Stimulated activated CD4-positive, alpha-beta T cell treated with anti-CD3 and anti-CD28 coated beads, Interleukin-15, amount 100 ng/mL, for 1 hour (primary cell): Measurements from ENCODE around the gene ASIC3.
A peak's percentile ranks its signal among the peaks of the same experiment; 100 is the strongest.
"Not testable (repeated sequence)": the region's sequence is repeated elsewhere in the genome, so short reads cannot be mapped to it uniquely, and the experiment has no call there.

Experiments
- DNase-seq, 2 donors: peaks; one replicate each; pipeline ENCODE4 v3.0.0-alpha.2; 2020; ENCODE audit warnings: low read depth in 1 of 2, low spot score in 1 of 2

Gene ASIC3

GRCh38 chr7:151013733-151014497 lies 34.4 kb upstream of the ASIC3 start:
- peak; percentile 62 to 74 for DNase-seq

DNA sequence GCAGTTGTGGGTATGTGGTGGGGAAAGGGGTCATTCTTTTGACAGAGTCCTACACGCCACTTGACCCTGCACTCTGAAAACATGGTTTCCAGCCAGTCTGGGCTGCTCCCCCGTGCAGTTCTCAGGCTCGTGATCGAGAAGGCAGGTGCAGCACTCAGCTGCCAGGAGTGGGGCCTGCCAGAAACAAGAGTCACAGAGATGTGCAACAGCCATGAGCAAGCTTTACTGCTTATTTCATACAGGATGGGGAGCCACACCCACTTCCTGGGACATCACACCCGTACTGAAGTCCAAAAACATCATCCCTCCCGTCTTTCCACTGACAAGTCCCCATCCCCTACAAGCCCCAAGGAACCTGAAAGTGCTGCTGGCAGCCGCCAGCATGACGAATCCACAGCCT lies 33.4 kb upstream of the ASIC3 start:
- DNase-seq: no peak

- no peak for DNase-seq
Measured at GRCh38 chr7:151015967-151016366, 32.4 kb upstream of the ASIC3 start.

DNA sequence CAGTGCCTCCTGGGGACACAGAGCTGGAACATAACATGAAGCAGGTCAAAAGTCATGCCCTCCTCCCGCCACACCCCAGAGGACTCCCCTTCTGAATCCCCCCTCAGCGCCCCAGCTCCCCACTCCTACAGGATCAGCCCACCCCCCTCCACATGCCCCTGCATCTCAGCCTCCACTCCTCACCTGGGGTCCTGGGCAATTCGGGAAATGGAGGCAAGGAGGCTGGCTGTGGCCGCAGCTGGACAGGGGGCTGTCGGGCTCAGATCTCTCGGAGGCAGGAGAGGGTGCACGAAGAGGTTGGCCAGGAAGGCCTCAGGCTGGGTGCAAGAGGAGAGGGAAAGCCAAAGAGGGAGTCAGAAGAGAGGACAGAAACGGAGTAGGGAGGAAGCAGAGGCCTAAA lies 31.8 kb upstream of the ASIC3 start:
- DNase-seq: no peak

DNA sequence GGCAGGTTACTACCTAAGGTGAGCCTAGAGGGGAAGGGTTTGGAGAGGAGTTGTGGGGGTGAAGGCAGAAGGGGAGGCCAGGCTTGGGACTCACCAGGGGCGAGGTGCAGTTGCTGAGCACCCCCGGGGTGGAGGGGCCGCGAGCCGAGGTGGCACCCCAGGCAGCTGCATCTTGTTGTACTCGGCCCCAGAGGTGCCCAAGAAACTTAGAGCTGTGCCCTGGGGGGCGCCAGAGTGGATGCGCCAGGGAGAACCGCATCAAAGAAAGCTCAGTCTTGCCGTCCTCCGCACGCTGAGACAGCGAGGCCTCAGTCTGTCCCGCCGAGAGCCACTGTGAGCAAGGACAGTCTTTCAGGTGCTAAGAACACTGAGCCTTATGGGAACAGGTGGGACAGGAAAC lies 31.4 kb upstream of the ASIC3 start:
- no peak for DNase-seq

GRCh38 chr7:151017370-151017952 lies 30.9 kb upstream of the ASIC3 start:
- no peak for DNase-seq

DNA sequence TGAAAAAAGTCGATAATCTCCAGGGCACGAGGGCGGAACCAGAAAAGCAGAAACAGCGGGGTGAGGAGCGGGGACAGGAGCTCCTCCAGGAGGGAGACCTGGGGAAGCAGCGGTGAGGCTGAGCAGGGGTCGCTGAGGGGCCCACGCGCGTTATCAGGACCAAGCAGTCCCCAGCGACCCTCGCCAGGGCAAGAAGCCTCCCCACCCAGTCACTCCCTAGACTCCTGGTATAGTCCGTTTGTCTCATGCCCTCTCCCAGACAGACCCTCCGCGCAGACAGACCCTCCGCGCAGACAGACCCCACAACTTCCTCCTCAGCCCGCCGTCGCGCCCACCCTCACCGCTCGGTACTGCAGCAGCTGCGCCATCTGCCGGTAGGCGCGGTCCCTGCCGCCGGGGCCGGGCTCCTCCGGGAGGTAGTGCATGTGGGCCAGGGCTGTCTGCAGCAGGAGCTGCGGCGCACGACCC lies 30.3 kb upstream of the ASIC3 start:
- DNase-seq: peak; percentile 63 to 81

DNA sequence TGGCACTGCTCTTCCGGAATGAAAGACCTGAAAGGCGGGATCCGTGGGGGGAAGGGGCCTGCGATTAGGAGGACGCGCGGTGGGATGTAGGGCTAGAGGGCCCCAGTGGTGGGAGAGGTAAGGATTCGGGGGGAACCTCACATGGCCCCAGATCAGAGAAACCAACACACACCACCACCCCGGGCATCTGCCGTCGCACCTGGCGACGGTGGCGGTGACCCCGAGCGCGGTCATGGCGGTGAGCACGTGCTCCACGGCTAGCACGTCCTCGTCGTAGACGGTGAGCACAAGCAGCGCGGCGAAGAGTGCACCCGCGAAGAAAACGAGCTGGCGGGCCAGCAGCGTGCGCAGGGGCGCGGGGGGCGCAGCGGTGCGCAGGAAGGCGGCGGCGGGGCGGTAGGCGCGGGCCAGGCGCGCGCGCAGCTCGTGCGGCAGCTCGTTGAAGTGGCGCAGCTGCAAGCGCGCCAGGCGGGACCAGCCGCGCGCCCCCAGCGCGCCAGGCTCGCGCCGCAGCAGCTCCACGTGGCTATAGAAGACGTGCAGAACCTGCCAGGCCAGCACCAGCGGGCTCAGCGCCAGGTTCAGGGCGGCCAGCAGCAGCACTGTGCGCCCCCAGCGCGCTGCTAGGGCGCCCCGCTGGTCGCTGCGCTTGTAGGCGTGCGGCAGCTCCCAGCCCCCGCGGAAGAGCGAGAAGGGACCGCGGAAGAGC lies 29.8 kb upstream of the ASIC3 start:
- peak in 1 of 2 donors; percentile 34 for DNase-seq

- DNase-seq: no peak
Measured at GRCh38 chr7:151019130-151019447, 29.2 kb upstream of the ASIC3 start.

DNA sequence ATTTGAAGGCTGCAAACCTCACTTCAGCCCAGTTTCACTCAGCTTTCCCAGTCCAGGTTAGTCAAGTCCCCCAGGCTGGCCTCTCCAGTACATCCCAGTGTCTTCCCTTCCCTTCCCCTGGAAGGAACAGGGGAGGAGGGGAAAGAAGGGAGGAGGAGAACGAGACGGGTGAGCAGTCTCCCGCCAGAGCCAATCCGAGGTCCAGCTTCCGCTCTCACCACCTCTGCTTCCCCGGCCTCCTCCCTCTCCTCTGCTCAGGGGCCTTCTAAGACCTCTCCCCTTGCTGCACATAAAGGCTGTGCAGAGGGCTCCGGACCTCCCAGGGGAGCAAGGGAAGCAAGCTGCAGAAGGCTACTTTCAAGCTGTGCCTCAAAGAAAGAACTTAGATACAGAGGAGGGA lies 28.1 kb upstream of the ASIC3 start:
- no peak for DNase-seq

DNA sequence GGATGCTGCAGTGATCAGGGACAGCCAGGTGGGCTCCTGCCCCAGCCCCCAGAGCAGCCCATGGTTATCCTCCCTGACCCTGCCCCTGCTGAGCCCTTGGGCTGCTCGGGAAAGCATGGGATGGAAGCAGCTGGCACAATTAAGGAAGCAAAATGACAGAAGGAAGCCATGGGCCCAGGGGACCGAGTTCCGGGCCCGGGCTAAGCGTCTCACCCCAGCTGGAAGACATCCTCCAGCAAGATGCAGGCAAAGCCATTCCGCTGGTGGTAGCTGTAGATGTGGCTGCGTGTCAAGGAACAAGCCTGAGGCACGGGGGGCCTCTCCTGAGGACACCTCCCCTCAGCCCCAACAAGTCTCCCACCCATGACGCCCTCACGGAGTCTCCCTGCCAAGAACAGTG lies 25.1 kb upstream of the ASIC3 start:
- no peak for DNase-seq

DNA sequence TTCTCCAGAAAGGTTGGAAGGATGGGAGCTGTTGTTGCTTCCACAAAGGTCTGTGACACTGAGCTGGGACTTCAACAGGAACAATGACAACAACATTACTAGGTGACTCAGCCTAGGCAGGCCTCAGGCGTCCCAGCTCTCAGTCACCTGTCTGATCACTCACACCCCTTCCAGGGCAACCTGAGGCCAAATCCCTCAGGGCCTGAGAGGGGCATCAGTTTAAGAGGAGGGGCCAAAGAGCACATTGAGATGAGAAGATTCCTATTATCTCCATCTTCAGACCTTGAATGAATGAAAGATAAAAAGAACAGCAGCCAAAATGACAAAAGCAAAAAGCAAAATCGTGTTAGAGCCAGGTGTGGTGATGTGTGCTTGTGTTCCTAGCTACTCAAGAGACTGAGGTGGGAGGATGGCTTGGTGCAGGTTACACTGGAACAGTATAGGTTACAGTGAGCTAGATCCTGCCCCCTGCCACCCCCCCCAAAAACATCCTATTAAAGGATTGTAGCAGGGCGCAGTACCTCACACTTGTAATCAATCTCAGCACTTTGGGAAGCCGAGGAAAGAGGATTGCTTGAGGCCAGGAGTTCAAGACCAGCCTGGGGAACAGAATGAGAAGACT lies 23.8 kb upstream of the ASIC3 start, which contains the start of gene ATG9B:
Gene ATG9B (minus strand): TSS at position 60 of the 622 bp plus-strand sequence. CDS start 71 bp downstream, outside the sequence.
- no peak for DNase-seq

DNA sequence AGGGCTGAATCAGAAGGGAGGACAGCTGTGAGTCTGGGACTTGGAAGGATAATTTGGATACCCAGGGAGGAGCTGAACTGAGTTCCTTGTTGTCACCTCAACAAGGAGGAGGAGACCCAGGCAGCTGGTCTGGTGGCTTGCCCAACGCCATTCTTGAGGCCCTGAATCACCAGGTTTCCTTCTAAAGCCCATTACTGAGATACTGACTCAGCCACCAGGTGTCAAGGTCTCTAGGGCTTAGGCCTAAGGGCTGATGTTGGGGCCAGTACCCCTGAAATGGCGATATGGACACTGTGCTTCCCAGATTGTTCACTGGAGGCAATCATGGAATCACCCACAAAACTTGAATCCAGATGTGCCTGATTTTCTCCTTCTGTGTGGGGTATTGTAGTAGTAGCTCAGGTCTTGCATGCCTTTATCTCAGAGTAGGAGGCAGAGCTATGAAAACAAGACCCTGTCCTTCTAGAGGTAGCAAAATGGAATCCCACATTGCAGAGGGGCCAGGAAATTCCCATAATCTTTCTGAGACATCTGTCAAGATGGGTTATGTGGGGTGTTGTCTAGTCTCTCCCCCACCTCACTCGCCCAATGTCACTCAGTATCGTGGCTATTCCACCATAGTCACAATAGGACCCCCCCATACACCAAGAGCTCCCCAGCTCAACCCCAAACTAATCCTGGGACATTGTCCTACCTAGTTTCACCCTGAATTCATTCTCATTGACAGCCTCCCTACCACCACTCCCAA lies 22.2 kb upstream of the ASIC3 start:
- DNase-seq: no peak

- not testable (repeated sequence) for DNase-seq
Measured at GRCh38 chr7:151026771-151027727, 21.3 kb upstream of the ASIC3 start.

DNA sequence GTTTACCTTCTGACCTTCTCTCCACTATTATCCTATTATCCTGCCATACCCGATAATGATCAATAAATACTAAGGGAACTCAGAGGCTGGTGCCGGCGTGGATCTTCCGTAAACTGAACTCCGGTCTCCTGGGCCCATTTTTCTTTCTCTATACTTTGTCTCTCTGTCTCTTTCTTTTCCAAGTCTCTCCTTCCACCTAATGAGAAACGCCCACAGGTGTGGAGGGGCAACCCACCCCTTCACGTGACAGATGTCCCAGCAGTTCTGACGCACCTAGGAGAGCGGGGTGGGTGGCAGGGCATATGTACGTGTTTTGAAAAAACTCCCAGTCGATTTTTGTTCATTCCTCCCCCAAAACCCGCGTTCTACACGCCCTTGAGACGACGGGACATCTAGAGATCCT lies 20.6 kb upstream of the ASIC3 start:
- not testable (repeated sequence) for DNase-seq

DNA sequence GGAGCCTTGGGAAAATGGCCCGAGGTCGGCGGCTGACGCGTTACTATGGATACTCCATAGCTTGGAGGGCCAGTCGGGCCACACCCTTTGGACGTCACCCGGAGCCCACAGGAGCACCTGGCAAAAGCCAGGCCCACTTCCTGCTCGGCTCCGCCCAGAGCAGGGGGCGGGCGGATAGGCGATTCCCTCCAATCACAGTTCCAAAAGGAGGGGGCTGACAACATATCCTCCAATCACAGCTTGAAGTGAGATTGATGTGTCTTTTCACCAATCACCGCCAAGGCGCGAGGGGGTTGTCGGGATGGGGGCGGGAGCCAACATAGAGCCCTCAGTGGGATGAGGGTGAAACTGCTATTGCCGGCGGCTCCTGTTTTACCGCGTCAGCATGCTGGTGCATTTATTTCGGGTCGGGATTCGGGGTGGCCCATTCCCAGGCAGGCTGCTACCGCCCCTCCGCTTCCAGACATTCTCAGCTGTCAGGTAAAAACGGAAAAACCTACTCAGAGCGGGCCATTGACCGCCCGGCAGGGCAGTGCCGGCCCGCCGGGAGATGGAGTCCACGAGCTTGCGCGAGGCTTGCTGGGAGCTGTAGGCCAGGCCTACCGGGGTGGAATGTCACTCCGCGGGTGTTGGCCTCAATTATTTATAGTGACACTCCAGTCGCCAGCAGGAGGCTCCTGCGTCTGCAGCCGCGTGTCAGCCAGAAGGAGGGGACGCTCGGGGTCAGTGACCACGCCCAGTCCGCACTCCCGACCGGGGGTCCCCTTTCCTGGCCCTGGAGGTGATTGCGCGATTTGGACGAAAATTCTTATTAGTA lies 20.0 kb upstream of the ASIC3 start, which contains the start of gene ABCB8:
Gene ABCB8 (plus strand): TSS at position 320 of the 817 bp plus-strand sequence. CDS start 66 bp downstream, at position 386.
- DNase-seq: peak; percentile 87 to 96

- no peak for DNase-seq
Measured at GRCh38 chr7:151028948-151029501, 19.3 kb upstream of the ASIC3 start.

- no peak for DNase-seq
Measured at GRCh38 chr7:151031011-151031410, 17.3 kb upstream of the ASIC3 start.
